Endodermal cell (in vitro differentiated cells): ENCODE data around the gene NR2C1. TPM values are rescaled to one million over a fixed set of nuclear protein-coding genes. Genes with fewer than 3 reads are reported as not detected.
A peak's percentile ranks its signal among the peaks of the same experiment; 100 is the strongest.

Source experiments
- DNase-seq: peaks from one replicate; pipeline ENCODE4 v3.0.0-alpha.2; 2017
- H3K27ac ChIP-seq: 2 replicates; pipeline ENCODE4 v1.5.1; 2013; ENCODE audit warnings: mild to moderate bottlenecking, low read depth, low read length, moderate library complexity
- H3K27me3 ChIP-seq: 2 replicates; pipeline ENCODE4 v1.6.1; 2013; ENCODE audit warnings: mild to moderate bottlenecking, low read length, moderate library complexity; ENCODE audit not compliant: insufficient read depth, control insufficient read depth, poor library complexity, severe bottlenecking
- H3K36me3 ChIP-seq: 2 replicates; pipeline ENCODE4 v1.7.0; 2013; ENCODE audit warnings: mild to moderate bottlenecking, low read length, moderate library complexity; ENCODE audit not compliant: control insufficient read depth, insufficient read depth
- H3K4me1 ChIP-seq: one replicate; pipeline ENCODE4 v1.7.0; 2013; ENCODE audit warnings: low read length; ENCODE audit not compliant: control insufficient read depth, insufficient read depth
- H3K4me3 ChIP-seq: 2 replicates; pipeline ENCODE4 v1.5.1; 2013; ENCODE audit warnings: mild to moderate bottlenecking, low read length, moderate library complexity
- H3K9ac ChIP-seq: 2 replicates; pipeline ENCODE4 v1.6.1; 2013; ENCODE audit warnings: mild to moderate bottlenecking, low read length, moderate library complexity; ENCODE audit not compliant: poor library complexity, severe bottlenecking; ENCODE audit errors: extremely low read depth
- H3K9me3 ChIP-seq: 2 replicates; pipeline ENCODE4 v1.6.1; 2013; ENCODE audit warnings: mild to moderate bottlenecking, low read length, moderate library complexity; ENCODE audit not compliant: control insufficient read depth
- H3K27ac Mint-ChIP-seq: 2 replicates; pipeline ENCODE4 v1.8.0; 2020; ENCODE audit warnings: mixed read lengths
- H3K27me3 Mint-ChIP-seq: 2 replicates; pipeline ENCODE4 v1.8.0; 2021; ENCODE audit warnings: mild to moderate bottlenecking, mixed read lengths; ENCODE audit not compliant: insufficient read depth
- H3K36me3 Mint-ChIP-seq: 2 replicates; pipeline ENCODE4 v1.8.0; 2020; ENCODE audit warnings: low read depth, mixed read lengths
- H3K4me1 Mint-ChIP-seq: 2 replicates; pipeline ENCODE4 v1.8.0; 2020; ENCODE audit warnings: mixed read lengths
- H3K4me3 Mint-ChIP-seq: 2 replicates; pipeline ENCODE4 v1.8.0; 2020; ENCODE audit warnings: mild to moderate bottlenecking, moderate library complexity, mixed read lengths
- H3K9me3 Mint-ChIP-seq: 2 replicates; pipeline ENCODE4 v1.8.0; 2020; ENCODE audit warnings: mild to moderate bottlenecking, mixed read lengths
- CTCF ChIP-seq: fragments of 200-600 bp; sonication (generic); conservative IDR thresholded peaks from 2 replicates; pipeline ENCODE4 v1.5.0; 2021; ENCODE audit warnings: antibody characterized with exemption, mild to moderate bottlenecking
- whole genome bisulfite sequencing, 2 experiments: methylation state at CpG; one replicate each; pipeline versions ENCODE4 v1.1.5 to v1.1.7; 2013; ENCODE audit warnings: missing lambda C conversion rate in 2 of 2, mixed read lengths in 1 of 2; ENCODE audit not compliant: insufficient coverage in 1 of 2, insufficient read length in 1 of 2; 5-methylcytosine and 5-hydroxymethylcytosine counted together
- long read RNA-seq, 4 experiments: library from polyadenylated mRNA in 2 of 4; library from RNA in 1 of 4; library from capped mRNA in 1 of 4; stranded (forward) in 3 of 4; unstranded in 1 of 4; transcript quantifications; one replicate each; pipeline ENCODE4 v2.0.0, GENCODE V29; 2020 to 2021; ENCODE audit warnings: inconsistent platforms in 1 of 4
- polyA plus RNA-seq, 2 experiments: library from polyadenylated mRNA; stranded (reverse); fragments of 50-300 nt; gene quantifications; one replicate each; pipeline ENCODE4 v1.2.3, GENCODE V29; 2013
- total RNA-seq, 2 donors: library from RNA; stranded (reverse); fragmentation: NEBNext Ultra II Directional in 1 of 2; extraction: Animal tissue kit (Norgen Biotek cat#: 25700) in 1 of 2; gene quantifications; 2 replicates in 1 of 2; 3 replicates in 1 of 2; pipeline ENCODE4 v1.2.1, GENCODE V29; 2021

The NR2C1 gene
- 10 to 100 TPM; 66.9 to 82.0 TPM for total RNA-seq
- 68.3 TPM for polyA plus RNA-seq (2013, experiment 1 of 2)
- polyA plus RNA-seq (2013, experiment 2 of 2) = 53.0 TPM
- long read RNA-seq, experiment 1, full-length matches to known transcripts = 3 of 27 reads
- long read RNA-seq, experiment 1, partial matches to known transcripts = 8 of 27 reads
- long read RNA-seq, experiment 1, other reads (novel, unspliced or antisense) = 16 of 27 reads
- long read RNA-seq, experiment 2, full-length matches to known transcripts = 18 of 49 reads
- long read RNA-seq, experiment 2, partial matches to known transcripts = 7 of 49 reads
- long read RNA-seq, experiment 2, other reads (novel, unspliced or antisense) = 24 of 49 reads
- long read RNA-seq, experiment 3, full-length matches to known transcripts = 61 of 138 reads
- long read RNA-seq, experiment 3, partial matches to known transcripts = 14 of 138 reads
- long read RNA-seq, experiment 3, other reads (novel, unspliced or antisense) = 63 of 138 reads
- long read RNA-seq, experiment 4, full-length matches to known transcripts = 10 of 31 reads
- long read RNA-seq, experiment 4, partial matches to known transcripts = 4 of 31 reads
- long read RNA-seq, experiment 4, other reads (novel, unspliced or antisense) = 17 of 31 reads

GRCh38 chr12:95072900-95073697, at the start of gene NR2C1:
Gene NR2C1, minus strand, starts transcription at chr12:95073618. Its CDS starts 6,234 bp downstream, at chr12:95067384.
- peak within 1 kb of the TSS; percentile 91 for H3K4me3 Mint-ChIP-seq
- peaks cover 11% of the 10 kb centered on the region for H3K36me3 Mint-ChIP-seq
- Histone ChIP-seq H3K4me3 (peak within 1 kb of the TSS; percentile 95), H3K9ac (peak within 1 kb of the TSS; percentile 85), H3K27me3 (no peaks in the 10 kb centered on the region), H3K27ac (peak within 1 kb of the TSS; percentile 90), H3K4me1 (no peaks in the 10 kb centered on the region), H3K36me3 (peaks cover 25% of the 10 kb centered on the region), H3K9me3 (no peaks in the 10 kb centered on the region)
- no peak for TF ChIP-seq CTCF
- peaks cover 2% of the 10 kb centered on the region for H3K4me1 Mint-ChIP-seq
- peak within 1 kb of the TSS; percentile 93 for H3K27ac Mint-ChIP-seq
- H3K27me3 Mint-ChIP-seq = no peaks in the 10 kb centered on the region
- peak; percentile 99 for DNase-seq
- 0 to 1% methylated on average over 32 to 99 of the region's 99 CpGs for WGBS, 2 experiments
- H3K9me3 Mint-ChIP-seq = no peaks in the 10 kb centered on the region

- WGBS, 2 experiments = 96 to 100% methylated on average over 1 to 3 of the region's 3 CpGs
- no peaks in the 10 kb centered on the region for H3K9me3 ChIP-seq
- H3K4me1 ChIP-seq = no peaks in the 10 kb centered on the region
- H3K4me3 ChIP-seq = no peak overlapping the region
- H3K27ac Mint-ChIP-seq = no peak overlapping the region
- peaks cover 49% of the 10 kb centered on the region for H3K36me3 Mint-ChIP-seq
- H3K27ac ChIP-seq = no peak overlapping the region
- no peak overlapping the region for H3K9ac ChIP-seq
- no peak overlapping the region for H3K4me3 Mint-ChIP-seq
- DNase-seq = no peak
- no peak for TF ChIP-seq CTCF
- no peaks in the 10 kb centered on the region for H3K27me3 ChIP-seq
- H3K9me3 Mint-ChIP-seq = no peaks in the 10 kb centered on the region
- peaks cover 62% of the 10 kb centered on the region for H3K36me3 ChIP-seq
- H3K4me1 Mint-ChIP-seq = peaks cover 5% of the 10 kb centered on the region
- H3K27me3 Mint-ChIP-seq = no peaks in the 10 kb centered on the region
Observed at GRCh38 chr12:95118788-95119179, 45.4 kb upstream of the NR2C1 start.

GRCh38 chr12:95118138-95118787, 44.8 kb upstream of the NR2C1 start:
- no peak overlapping the region for H3K4me3 Mint-ChIP-seq
- 96% methylated on average over 3 of the region's 4 CpGs; no CpG with 5 or more reads in 1 of the 2 experiments for whole genome bisulfite sequencing, 2 experiments
- no peak for TF ChIP-seq CTCF
- no peaks in the 10 kb centered on the region for H3K27me3 ChIP-seq
- no peaks in the 10 kb centered on the region for H3K4me1 ChIP-seq
- H3K36me3 Mint-ChIP-seq = peaks cover 51% of the 10 kb centered on the region
- H3K9me3 Mint-ChIP-seq = no peaks in the 10 kb centered on the region
- DNase-seq = no peak
- H3K9me3 ChIP-seq = no peaks in the 10 kb centered on the region
- H3K4me3 ChIP-seq = no peak overlapping the region
- no peak overlapping the region for H3K27ac Mint-ChIP-seq
- H3K4me1 Mint-ChIP-seq = peaks cover 5% of the 10 kb centered on the region
- no peak overlapping the region for H3K27ac ChIP-seq
- no peak overlapping the region for H3K9ac ChIP-seq
- H3K27me3 Mint-ChIP-seq = no peaks in the 10 kb centered on the region
- peaks cover 63% of the 10 kb centered on the region for H3K36me3 ChIP-seq
